CD4-positive, alpha-beta T cell treated with Interleukin-15 for 4 hours (primary cell): Measurements from ENCODE around the gene RGS16.

Source experiments
- DNase-seq: peaks from one replicate; pipeline ENCODE4 v3.0.0-alpha.2; 2020; ENCODE audit warnings: low spot score

The RGS16 gene

GRCh38 chr1:182580736-182581135, 23.5 kb downstream of the RGS16 start:
- DNase-seq: no peak

GRCh38 chr1:182575540-182576149, 28.5 kb downstream of the RGS16 start:
- no peak for DNase-seq

GRCh38 chr1:182574156-182574555, 30.0 kb downstream of the RGS16 start:
- no peak for DNase-seq

- DNase-seq: no peak
These were observed 33.6 kb downstream of the RGS16 start for GRCh38 chr1:182570611-182570970.

GRCh38 chr1:182569939-182570610, 34.1 kb downstream of the RGS16 start:
- no peak for DNase-seq

GRCh38 chr1:182568647-182569284, 35.4 kb downstream of the RGS16 start:
- no peak for DNase-seq

- no peak for DNase-seq
These were observed 36.6 kb downstream of the RGS16 start for GRCh38 chr1:182567629-182568028.

GRCh38 chr1:182565537-182565936, 38.7 kb downstream of the RGS16 start:
- no peak for DNase-seq

GRCh38 chr1:182564406-182565004, 39.7 kb downstream of the RGS16 start:
- DNase-seq: no peak

- DNase-seq: no peak
These were observed 41.1 kb downstream of the RGS16 start for GRCh38 chr1:182563095-182563494.

- DNase-seq: no peak
These were observed 42.7 kb downstream of the RGS16 start for GRCh38 chr1:182561456-182561855.

GRCh38 chr1:182560392-182560984, 43.7 kb downstream of the RGS16 start:
- no peak for DNase-seq

- no peak for DNase-seq
These were observed 47.9 kb downstream of the RGS16 start for GRCh38 chr1:182556279-182556678.

GRCh38 chr1:182555493-182555892, 48.7 kb downstream of the RGS16 start:
- DNase-seq: no peak

- no peak for DNase-seq
These were observed 51.7 kb downstream of the RGS16 start for GRCh38 chr1:182552527-182552926.

- no peak for DNase-seq
These were observed 54.4 kb downstream of the RGS16 start for GRCh38 chr1:182549811-182550210.

- no peak for DNase-seq
These were observed 54.8 kb downstream of the RGS16 start for GRCh38 chr1:182549346-182549745.
